ENCODE results near the gene CFAP90.

The CFAP90 gene, protein sequence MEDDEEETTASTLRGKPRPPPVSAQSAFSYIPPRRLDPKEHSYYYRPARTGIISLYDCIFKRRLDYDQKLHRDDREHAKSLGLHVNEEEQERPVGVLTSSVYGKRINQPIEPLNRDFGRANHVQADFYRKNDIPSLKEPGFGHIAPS
- total RNA-seq = 0 to 1.2 (median 0) reads per million in 17 experiments

DNA sequence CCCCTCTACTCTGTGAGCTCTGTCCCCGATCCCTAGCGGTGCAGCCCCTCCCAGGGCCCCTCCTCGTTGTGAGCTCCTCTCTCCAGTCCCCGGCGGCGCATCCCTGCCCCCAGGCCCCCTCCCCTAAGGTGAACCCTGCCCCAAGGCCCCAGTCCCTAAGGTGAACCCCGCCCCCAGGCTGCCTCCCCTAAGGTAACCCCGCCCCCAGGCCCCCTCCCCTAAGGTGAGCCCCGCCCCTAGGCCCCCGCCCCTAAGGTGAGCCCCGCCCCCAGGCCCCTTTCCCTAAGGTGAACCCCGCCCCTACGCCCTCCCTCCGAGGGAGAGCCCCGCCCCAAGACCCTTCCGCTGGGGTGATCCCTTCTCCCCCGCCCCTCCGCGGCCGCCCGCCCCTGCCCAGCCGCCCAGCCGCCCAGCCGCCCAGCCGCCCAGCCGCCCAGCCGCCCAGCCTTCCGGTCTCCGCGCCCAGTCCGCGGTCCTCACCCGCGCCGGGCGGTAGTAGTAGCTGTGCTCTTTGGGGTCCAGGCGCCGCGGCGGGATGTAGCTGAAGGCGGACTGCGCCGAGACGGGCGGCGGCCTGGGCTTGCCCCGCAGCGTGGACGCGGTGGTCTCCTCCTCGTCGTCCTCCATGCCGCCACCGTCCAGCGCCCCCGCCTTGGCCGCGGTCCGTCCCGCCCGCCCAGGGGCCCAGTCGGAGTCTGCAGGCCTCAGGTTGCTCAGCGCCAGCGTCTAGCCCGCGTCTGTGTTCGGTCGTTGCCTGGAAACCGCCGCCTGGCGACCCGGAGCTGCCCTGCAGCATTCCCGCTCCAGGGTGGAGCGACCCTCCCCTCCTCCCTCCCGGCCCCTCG lies at the start of gene CFAP90:
Gene CFAP90, minus strand, starts transcription at position 739 of the 845 bp plus-strand sequence. Its CDS starts 112 bp downstream, at position 627.
- DNase-seq = peak in 2 of 4 experiments; percentile 23 to 24

DNA sequence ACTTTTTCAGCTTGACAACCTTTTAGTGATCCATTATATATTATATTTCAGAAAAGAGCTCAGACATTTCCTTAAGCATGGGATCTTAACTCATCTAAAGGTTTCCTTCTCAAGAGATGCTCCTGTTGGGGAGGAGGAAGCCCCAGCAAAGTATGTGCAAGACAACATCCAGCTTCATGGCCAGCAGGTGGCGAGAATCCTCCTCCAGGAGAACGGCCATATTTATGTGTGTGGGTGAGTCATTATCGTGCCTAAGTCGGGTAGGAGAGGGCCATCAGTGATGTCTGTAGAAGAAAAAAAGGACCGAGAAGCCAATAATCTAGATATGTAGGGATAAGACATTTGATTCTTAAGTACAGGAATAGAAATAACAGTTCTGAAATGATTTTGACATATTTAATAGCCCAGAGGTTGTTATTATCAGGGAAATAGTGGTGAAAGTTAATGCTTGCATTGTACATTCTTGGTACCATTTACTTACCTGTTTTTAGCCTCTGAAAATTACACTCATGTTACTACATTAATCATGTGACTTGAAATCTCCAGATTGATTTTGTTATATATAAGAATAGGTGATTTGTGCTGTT lies 46.2 kb upstream of the CFAP90 start:
- DNase-seq = peak; percentile 10 to 36 (median 28)

GRCh38 chr5:7894860-7895259 lies 43.9 kb upstream of the CFAP90 start:
- DNase-seq = no peak

DNA sequence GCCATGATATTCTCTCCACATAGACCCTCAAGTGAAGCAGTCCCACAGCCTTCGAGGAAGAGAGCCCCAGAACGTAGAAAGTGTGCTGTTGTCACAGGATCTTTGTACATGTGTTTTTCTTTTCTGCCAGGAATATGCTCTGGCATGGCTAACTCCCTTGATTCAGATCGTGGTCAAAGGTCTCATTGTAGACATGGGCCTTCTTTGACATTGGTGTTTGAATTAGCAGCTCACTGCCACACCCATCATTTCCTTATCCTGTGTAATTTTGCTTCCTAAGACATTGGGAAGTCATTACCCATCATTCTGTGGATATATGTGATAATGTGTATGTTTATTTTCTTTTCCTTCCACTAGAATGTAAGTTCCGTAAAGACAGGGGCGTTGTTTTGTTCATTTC lies 43.5 kb upstream of the CFAP90 start:
- DNase-seq = no peak

GRCh38 chr5:7888901-7889300 lies 38.0 kb upstream of the CFAP90 start:
- no peak for DNase-seq

DNA sequence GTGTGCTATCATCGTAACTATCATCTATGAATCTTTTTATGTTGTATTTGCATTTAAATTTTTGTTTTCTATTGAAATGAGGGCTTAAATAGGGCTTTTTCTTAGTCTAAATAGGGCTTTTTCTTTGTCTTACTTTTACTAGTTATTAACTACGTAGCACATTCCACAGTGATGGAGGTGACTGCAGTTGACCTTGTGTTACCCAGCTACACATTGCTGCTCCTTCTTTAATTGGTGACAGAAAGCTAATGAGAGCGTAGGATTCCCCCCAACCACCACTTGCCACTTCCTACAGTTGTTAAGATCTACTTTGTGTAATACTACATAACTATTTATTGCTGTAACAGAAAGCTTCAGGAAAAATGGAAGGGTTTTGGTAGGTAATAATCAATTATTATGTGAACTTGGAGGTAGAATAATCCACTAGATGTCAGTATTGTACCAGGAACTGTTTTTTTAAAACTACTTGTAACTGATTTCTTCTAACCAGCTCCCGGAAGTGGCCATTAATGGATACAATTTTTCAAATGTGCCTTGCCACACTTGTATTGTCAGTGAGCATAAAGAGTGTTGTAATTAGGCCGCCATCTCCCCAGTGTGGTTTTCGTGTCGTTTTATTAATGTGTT lies 36.0 kb upstream of the CFAP90 start:
- peak in 2 of 4 experiments; percentile 50 to 51 for DNase-seq

DNA sequence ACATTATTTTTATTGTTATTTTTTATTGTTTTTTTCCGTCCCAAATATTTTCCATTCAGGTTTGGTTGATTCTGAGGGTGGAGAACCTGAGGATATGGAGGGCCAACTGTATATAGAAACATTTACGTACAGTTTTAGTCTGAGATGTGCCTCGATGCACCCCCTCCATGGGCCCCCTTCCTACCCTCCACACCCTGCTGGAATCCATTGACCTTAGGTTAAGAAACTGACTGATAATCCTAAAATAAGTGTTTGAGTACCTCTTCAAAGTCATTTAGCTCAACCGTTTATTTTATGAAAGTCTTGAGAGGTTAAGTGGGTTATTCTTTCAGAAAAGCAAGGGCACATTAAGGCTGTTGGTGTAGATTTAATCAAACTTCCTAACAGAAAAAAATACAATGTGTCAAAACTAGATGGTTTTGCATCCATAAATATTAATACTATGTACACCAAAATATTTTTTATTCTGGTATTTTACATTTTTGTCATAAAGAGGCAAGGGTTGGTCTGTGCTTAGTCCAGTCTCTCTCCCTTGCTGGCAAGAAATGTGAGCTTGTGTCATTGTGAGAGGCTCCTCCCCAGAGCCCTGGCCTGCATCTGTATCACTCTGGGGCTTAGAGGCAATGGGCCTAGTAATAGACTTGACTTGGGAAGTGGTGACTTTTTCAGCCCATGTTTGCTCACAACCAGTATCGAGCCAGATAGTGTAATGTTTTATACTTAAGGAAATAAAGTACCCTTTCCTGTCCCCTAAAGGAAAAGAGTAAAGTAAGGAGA lies 33.7 kb upstream of the CFAP90 start:
- no peak for DNase-seq

DNA sequence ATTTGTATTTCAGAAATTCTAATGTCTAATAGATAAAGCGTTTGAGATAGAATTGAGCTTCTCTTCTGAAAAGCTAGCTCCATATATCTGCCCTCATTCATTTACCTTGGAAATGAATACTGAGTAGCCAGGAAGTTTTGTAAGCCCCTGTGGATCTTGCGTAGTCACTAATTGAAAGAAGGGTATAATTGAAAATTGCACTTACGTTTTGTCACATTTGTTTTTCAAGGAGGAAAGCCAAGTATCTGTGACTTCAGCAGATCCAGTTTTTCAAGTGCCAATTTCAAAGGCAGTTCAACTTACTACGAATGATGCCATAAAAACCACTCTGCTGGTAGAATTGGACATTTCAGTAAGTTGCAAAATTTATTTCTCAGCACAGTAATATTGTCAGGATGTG lies 32.0 kb upstream of the CFAP90 start:
- DNase-seq = no peak

DNA sequence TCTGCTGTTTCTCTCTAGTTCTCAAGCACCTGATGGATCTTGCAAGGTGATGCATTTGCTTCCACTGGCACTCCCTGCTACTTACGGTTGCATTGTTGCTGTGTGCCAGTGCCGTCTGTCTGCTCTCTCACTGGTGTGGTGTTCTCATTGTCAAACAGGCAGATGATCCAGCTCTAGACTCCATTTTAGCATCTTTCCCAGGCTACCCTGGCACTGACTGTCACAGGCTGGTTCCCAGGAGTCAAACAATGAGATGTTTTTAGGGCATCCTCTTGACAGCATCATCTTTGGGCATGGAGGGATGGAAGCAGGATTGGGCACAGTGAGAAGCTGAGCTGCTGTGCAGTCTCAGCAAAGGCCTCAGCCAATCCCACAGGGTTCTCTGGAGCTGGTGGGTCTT lies 30.9 kb upstream of the CFAP90 start:
- DNase-seq = no peak

- no peak for DNase-seq
Observed at GRCh38 chr5:7881091-7881490, 30.2 kb upstream of the CFAP90 start.

- DNase-seq = peak; percentile 46 to 87 (median 68)
Observed at GRCh38 chr5:7878381-7878873, 27.5 kb upstream of the CFAP90 start.

DNA sequence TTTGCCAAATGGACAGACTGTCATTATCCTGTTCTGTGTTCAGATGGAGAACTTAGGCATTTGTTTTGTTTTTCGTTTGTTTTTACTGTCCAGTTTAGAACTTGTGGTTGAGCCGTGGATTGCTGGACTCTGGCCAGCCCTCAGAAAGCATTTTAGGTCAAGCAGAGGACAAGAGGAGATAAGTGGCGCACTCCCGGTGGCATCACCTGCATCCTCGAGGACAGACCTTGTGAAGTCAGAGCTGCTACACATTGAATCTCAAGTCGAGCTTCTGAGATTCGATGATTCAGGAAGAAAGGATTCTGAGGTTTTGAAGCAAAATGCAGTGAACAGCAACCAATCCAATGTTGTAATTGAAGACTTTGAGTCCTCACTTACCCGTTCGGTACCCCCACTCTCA lies 26.9 kb upstream of the CFAP90 start:
- DNase-seq = no peak

GRCh38 chr5:7876867-7877266 lies 25.9 kb upstream of the CFAP90 start:
- DNase-seq = peak in 2 of 4 experiments; percentile 28 to 35

DNA sequence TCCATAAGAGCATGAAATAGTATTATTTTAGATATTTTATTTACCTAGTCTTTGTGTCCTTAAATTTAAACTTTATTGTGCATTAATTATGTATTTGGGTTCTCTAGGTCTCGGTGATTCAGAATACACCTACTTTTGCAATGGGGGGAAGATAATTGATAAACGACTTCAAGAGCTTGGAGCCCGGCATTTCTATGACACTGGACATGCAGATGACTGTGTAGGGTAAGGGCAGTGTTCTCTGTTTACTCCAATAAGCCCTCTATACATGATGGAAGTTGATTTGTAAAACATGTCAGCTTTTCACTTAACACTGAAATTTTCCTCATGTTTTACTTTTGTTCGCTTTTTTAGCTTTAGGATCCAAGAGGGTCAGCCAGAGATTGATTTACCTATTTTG lies 24.2 kb upstream of the CFAP90 start:
- no peak for DNase-seq

- no peak for DNase-seq
Observed at GRCh38 chr5:7874639-7875038, 23.7 kb upstream of the CFAP90 start.

- DNase-seq = no peak
Observed at GRCh38 chr5:7873216-7873615, 22.3 kb upstream of the CFAP90 start.

GRCh38 chr5:7872517-7873130 lies 21.7 kb upstream of the CFAP90 start:
- no peak for DNase-seq

- no peak for DNase-seq
Observed at GRCh38 chr5:7871653-7872052, 20.7 kb upstream of the CFAP90 start.

DNA sequence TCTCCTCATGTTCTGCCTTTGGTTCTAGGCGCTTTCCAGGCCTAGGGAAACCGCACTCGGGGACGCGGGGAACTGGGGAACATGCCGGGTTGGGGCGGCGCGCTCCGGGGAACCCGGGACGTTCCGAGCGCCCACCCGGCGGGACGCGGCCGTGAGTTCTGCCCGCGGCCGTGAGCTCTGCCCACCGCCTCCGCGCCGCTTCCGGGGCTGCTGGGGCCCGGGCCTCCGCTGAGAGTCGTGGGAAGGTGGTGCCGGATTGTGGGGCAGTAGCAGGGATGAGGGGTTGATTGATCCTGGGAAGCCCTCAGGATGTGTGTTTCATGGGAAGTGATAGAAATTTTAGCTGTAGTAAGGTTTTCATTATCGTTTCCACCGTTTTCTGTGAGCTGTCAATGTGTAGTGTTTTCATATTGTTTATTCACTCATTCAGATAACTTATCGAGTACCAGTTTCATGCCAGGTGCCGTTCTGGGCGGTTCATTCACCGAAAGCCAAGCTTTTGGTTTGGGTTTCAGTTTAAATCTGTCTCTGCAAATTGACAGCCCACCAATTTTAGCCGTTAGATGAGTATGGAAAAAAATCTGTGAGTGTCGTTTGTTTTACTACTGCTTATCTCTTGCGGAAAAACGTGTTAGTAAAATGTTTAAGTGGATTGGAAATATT lies 18.7 kb upstream of the CFAP90 start:
- peak; percentile 58 to 83 (median 68) for DNase-seq

GRCh38 chr5:7868773-7869473 lies 18.0 kb upstream of the CFAP90 start, which contains the start of the genes FASTKD3 and MTRR:
TSS of gene FASTKD3 (minus strand) at chr5:7869031. CDS start at chr5:7868083, 948 bp downstream.
TSS of gene MTRR (plus strand) at chr5:7869148. CDS start at chr5:7870795, 1,647 bp downstream.
- peak; percentile 94 to 97 (median 96) for DNase-seq
